Stimulated activated CD8-positive, alpha-beta memory T cell treated with anti-CD3 and anti-CD28 coated beads, Interleukin-2, amount 100 ng/mL, for 48 hours (primary cell): Measurements from ENCODE around the gene GRM4.
"Not testable (repeated sequence)": the region's sequence is repeated elsewhere in the genome, so short reads cannot be mapped to it uniquely, and the experiment has no call there.

Source experiments
- DNase-seq, 2 donors: peaks; one replicate each; pipeline ENCODE4 v3.0.0-alpha.2; 2020; ENCODE audit warnings: low read depth in 2 of 2

Gene GRM4

GRCh38 chr6:34022873-34023255 is 123.0 kb downstream of the GRM4 start:
- no peak for DNase-seq

DNA sequence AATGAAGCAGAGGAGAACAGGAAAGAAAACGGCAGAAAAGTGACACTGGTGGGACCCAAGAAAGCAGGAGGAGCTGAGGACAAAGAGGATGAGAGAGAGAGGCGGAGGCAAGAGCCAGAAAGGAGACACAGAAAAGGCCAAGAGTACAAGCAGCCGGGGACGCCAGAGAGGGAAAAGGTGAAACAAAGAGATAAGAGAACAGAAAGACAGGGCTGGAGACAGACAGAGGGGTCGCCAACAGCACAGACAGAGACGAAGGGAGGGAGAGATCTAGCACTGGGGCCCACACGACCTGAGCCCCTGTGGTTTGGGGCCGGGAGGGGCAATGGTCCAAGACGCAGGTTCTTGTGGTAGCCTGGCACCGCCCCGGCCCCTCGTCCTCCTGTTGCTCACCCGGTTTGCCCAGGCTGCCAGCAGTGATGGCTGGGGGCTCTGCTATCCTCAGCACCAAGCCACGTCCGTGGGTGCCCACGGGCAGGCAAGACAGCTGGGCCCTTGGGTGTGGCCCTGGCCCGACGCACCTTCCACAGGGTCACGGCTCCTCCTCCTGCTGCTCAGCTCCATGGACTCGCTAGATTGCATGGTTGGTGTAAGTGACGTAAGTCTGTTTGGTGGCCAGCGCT is 123.5 kb downstream of the GRM4 start:
- no peak for DNase-seq

DNA sequence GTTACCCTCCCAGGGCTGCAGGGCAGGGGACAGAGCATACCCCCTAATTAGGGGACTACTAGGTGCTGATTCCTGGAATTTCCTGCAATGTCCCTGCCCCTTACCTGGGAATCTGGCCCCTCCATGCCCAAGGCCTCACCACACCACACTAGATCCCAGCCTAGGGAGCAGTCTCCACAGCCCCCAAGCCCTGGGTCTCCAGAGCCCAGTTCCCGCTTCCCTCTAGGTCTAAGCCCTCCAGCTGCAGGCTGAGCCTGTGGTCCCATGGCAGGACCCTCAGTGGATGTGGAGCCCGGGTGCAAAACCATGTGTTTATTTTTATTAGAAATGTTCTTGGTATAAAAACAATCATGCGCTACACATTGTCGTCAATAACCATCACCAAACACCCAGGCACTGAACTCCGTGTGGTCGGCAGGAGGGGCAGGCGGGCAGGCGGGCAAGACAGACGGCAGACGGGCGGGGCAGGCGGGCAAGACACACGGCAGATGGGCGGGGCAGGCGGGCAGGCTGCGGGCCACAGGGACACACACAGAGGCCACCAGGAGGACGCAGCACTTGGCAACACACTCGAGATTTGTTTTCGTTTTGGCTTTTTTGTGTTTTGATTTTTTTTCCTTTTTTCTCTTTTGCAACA is 124.2 kb downstream of the GRM4 start:
- DNase-seq, result no peak

DNA sequence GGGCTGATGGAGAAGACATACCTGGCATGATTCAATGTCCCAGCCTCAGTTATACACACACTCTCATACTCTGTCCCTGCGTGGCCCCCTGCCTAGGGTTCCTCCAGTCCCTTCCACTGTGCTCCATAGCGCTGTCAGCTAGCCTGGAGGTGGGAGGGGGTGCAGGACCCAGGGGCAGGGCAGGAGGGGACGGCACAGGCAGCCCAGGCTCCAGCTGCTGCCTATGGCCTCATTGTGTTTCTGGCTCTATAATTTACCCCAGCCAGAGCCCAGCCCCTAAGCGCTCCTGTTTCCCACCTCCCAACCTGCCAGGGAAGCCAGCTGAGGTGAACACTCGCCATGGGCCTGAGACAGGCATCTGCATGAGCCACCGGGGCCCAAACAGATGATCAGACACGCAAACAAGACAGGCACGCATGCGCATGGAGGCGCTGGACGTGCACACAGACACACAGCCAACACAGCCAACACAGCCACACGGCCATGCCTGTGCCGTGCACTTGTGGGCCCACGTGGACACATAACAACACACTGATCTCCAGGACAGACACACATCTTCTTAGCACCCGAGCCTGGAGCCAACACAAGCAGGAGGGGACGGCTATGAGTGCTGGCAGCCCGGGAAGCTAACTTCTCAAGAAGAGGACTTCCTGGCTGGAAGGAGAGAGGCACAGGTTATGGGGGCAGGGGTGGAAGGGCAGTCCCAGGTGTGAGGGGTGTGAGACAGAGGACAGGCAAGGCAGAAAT is 124.9 kb downstream of the GRM4 start:
- DNase-seq, result no peak

- no peak for DNase-seq
These were observed 125.6 kb downstream of the GRM4 start for GRCh38 chr6:34020278-34020677.

DNA sequence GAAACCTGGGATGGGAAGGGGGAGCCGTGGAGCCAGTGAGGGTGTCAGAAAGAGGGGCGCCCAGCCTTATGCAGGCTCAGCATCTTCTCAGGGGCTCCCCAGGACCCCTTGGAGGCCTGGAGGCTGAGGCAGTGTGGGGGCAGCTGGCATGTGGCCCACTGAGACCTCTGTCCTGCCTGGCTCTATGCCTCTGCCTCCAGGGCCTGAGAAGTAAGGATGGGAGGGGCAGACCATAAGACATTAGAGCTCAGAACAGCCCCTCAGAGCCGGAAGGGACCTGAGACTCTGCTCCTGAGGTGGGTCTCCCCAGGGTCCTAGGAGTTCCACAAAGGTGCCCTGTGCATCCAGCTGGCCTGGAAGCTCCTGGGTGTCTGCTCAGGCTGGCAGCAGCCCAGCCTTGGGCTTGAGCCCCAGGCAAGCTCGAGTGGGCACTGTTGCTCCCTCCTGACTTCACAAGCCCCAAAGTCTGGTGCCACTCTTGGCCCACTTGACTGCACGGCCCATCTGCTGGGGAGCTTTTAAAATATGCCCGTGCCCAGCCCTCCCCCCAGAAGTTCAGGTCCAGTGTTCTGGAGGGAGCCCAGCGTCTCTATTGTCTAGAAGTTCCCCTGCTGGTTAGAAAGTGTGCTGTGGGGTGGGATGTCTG is 126.8 kb downstream of the GRM4 start:
- DNase-seq, result no peak

GRCh38 chr6:34018026-34018425 is 127.9 kb downstream of the GRM4 start:
- no peak for DNase-seq

- no peak for DNase-seq
These were observed 128.6 kb downstream of the GRM4 start for GRCh38 chr6:34017106-34017805.

- DNase-seq, result not testable (repeated sequence)
These were observed 129.3 kb downstream of the GRM4 start for GRCh38 chr6:34016573-34016972.

GRCh38 chr6:34015586-34015985 is 130.3 kb downstream of the GRM4 start:
- no peak for DNase-seq

- no peak for DNase-seq
These were observed 134.6 kb downstream of the GRM4 start for GRCh38 chr6:34011264-34011663.

- DNase-seq, result no peak
These were observed 139.9 kb downstream of the GRM4 start for GRCh38 chr6:34005901-34006531.

- DNase-seq, result no peak
These were observed 141.2 kb downstream of the GRM4 start for GRCh38 chr6:34004706-34005105.

- no peak for DNase-seq
These were observed 141.9 kb downstream of the GRM4 start for GRCh38 chr6:34003962-34004361.

DNA sequence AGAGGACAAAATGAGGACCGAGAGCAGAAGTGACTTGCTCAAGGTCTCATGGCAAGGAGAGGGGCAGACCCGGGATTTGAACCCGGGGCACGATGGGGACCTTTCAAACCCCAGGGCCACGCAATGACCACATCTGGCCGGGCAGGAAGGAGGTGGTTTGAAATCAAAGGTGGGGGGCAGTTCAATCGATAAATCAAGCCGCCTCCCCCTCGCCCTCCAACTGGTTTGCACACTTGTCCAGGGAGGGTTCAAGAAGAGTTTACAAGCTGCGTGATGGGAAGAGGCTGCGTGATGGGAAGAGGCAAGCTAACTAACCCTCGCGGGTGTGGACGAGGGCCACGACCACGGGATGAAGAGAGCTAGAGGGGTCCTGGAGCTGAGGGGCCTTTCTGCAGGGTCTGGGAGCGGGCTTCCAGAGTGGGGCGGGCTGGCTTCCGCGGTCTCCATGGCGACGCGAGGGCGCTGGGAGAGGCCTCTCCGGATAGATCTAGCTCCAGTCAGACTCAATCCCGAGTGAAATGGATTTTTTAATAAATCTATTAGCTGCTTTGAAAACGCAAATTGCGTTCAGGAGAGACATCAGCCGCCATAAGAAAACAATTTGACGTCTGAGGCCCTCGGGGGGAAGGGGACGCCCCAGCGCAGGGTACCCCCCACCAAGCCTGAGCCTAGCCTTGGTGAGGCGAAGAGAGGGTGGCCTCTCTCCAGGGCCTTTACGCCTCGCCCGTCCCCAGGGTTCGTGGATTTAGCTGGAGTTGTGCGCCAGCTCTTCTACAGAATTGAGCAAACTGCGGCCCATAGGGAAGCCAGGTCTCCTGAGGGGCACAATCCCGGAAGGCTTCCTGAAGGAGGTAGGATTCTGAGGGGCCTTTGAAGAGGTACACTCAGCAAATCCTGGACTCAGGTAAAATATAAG is 143.9 kb downstream of the GRM4 start:
- DNase-seq, result no peak

DNA sequence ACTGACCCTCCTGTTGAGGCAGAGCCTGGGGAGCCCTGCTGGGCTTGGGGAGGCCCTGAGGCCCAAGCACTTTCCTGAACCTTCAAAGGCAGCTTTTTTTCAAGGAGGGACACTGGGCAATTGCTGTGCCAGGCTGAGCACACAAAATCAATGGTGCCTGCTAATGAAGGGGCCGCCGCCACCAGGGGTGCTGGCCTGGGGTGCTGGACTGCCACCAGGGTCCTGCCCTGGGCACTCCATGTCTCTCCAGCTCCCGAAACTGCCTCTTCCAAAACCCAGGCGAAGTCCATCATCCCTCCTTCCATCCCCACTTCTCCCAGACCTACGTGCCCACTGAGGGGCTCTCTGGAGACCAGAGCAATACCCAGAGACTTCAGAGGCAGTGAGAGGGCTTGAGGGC is 145.6 kb downstream of the GRM4 start:
- no peak for DNase-seq

DNA sequence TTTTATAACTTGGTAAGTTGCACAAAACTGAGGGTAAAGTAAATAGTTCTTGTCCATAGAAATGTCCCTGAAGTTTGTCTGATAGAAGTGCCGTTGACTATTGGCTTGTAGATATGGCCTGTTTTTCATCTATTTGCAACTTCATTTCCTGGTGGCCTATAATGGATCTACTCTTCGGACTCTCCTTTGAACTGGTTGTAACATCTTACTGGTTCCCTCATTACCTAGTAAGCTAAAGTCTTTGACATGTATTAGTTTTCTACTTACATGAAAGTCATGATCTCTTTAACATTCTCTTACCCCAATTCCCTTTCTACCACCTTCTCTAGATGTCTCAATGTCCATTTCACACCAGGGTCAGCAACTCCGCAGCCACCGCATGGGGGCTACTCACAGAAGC is 146.3 kb downstream of the GRM4 start:
- DNase-seq, result no peak

DNA sequence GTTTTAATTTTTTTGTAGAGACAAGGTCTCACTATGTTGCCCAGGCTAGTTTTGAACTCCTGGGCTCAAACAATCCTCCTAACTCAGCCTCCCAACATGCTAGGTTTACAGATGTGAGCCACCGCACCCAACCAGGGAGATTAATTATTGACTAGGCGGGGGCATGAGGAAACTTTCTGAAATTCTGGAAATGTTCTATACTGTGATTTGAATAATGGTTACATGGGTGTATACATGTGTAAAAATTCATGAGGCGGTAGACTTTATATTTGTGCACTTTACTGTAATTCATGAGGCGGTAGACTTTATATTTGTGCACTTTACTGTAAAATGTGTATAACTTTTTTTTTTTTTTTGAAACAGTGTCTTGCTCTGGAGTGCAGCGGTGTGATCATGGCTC is 147.2 kb downstream of the GRM4 start:
- DNase-seq, result no peak

DNA sequence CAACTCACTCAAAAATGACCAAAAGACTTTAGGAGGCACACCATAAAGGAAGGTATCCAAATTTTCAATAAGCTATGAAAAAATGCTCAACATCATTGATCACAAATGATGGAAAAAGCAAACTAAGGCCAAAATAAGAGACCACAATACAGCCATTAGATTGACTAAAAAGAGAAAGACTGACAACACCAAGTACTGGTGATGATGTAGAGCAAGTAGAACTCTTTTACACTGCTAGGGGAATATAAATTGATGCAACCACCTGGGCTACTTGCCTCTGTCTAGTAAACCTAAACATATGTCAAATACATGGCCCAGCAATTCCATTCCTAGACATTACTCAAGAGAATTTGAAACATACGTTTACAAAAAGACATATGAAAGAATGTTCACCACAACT is 148.6 kb downstream of the GRM4 start:
- no peak for DNase-seq

DNA sequence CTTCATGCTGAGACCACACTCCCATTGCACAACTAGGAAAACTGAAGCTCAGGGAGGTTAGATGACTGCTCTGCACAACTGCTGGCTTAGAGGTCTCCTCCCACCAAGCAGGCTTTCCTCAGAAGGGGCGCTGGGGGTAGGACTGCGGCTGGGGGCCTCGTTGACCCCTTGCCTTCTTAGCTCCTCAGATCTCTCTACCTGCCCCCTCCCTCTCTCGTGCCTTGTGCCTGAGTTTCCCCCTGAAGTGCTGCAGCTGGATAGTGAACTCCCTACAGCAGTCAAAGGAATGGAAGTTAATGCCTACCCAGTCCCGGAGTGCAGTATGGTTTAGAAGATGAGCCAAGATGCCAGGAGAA is 149.8 kb downstream of the GRM4 start:
- DNase-seq, result no peak
